MM.1S (cell line): ENCODE data around the gene AHNAK.

Experiments used
- DNase-seq: peaks from one replicate; pipeline ENCODE4 v3.0.0-alpha.2; 2015
- H2AFZ ChIP-seq: fragments of 300-600 bp; sonication (generic); 2 replicates; pipeline ENCODE4 v1.6.0; 2016; ENCODE audit warnings: antibody characterized with exemption, low read length
- H3F3A ChIP-seq: fragments of 300-600 bp; sonication (generic); 2 replicates; pipeline ENCODE4 v1.6.1; 2016; ENCODE audit warnings: mild to moderate bottlenecking, antibody characterized with exemption, low read length, moderate library complexity, mixed read lengths; ENCODE audit not compliant: insufficient read depth
- H3K27ac ChIP-seq: fragments of 300-600 bp; sonication (generic); 2 replicates; pipeline ENCODE4 v1.5.1; 2016; ENCODE audit warnings: mild to moderate bottlenecking, low read length
- H3K27me3 ChIP-seq: fragments of 300-600 bp; sonication (generic); replicated peaks from 2 replicates; pipeline ENCODE4 v1.6.0; 2016; ENCODE audit warnings: low read length; ENCODE audit not compliant: insufficient read depth
- H3K36me3 ChIP-seq: fragments of 300-600 bp; sonication (generic); replicated peaks from 2 replicates; pipeline ENCODE4 v1.6.1; 2016; ENCODE audit warnings: mild to moderate bottlenecking, low read length, mixed read lengths; ENCODE audit not compliant: insufficient read depth
- H3K4me1 ChIP-seq: fragments of 300-600 bp; sonication (generic); 2 replicates; pipeline ENCODE4 v1.6.1; 2016; ENCODE audit warnings: low read length, mixed read lengths
- H3K4me2 ChIP-seq: fragments of 300-600 bp; sonication (generic); 2 replicates; pipeline ENCODE4 v1.6.0; 2016; ENCODE audit warnings: low read depth, low read length
- H3K4me3 ChIP-seq: fragments of 300-600 bp; sonication (generic); 2 replicates; pipeline ENCODE4 v1.5.1; 2016; ENCODE audit warnings: low read length, mixed read lengths
- H3K79me2 ChIP-seq: fragments of 300-600 bp; sonication (generic); 2 replicates; pipeline ENCODE4 v1.6.1; 2016; ENCODE audit warnings: mixed run types, low read length, mixed read lengths
- H3K9ac ChIP-seq: fragments of 300-600 bp; sonication (generic); 2 replicates; pipeline ENCODE4 v1.6.1; 2016; ENCODE audit warnings: low read length, mixed read lengths
- H3K9me2 ChIP-seq: fragments of 300-600 bp; sonication (generic); replicated peaks from 2 replicates; pipeline ENCODE4 v1.6.1; 2016; ENCODE audit warnings: mild to moderate bottlenecking, low read length, mixed read lengths; ENCODE audit not compliant: insufficient read depth
- H3K9me3 ChIP-seq: fragments of 300-600 bp; sonication (generic); replicated peaks from 2 replicates; pipeline ENCODE4 v1.6.1; 2016; ENCODE audit warnings: mild to moderate bottlenecking, low read length, mixed read lengths; ENCODE audit not compliant: insufficient read depth
- H4K20me1 ChIP-seq: fragments of 300-600 bp; sonication (generic); 2 replicates; pipeline ENCODE4 v1.6.1; 2016; ENCODE audit warnings: mild to moderate bottlenecking, low read length, moderate library complexity, mixed read lengths; ENCODE audit not compliant: insufficient read depth
- CTCF ChIP-seq: fragments of 300-600 bp; sonication (generic); IDR thresholded peaks from 2 replicates; pipeline ENCODE4 v1.5.1; 2016; ENCODE audit warnings: antibody characterized with exemption, low read length, mixed read lengths
- EZH2 ChIP-seq: fragments of 300-600 bp; sonication (generic); optimal IDR thresholded peaks from 2 replicates; pipeline ENCODE3; 2017; ENCODE audit warnings: low read depth, mild to moderate bottlenecking, antibody characterized with exemption, low read length, mixed read lengths
- EZH2phosphoT487 ChIP-seq: fragments of 300-600 bp; sonication (generic); IDR thresholded peaks from 2 replicates; pipeline ENCODE4 v1.6.1; 2018; ENCODE audit warnings: antibody characterized with exemption, low read length

AHNAK gene

GRCh38 chr11:62456630-62457029 lies 90.0 kb downstream of the AHNAK start:
- Histone ChIP-seq H3K36me3 (no peaks in the 10 kb centered on the region), H3K79me2 (no peaks in the 10 kb centered on the region), H4K20me1 (no peaks in the 10 kb centered on the region), H3K9me3 (no peaks in the 10 kb centered on the region), H3F3A (peaks cover 4% of the 10 kb centered on the region), H3K27me3 (no peaks in the 10 kb centered on the region), H3K9me2 (no peaks in the 10 kb centered on the region), H3K4me2 (no peak overlapping the region), H3K4me3 (no peak overlapping the region), H3K4me1 (peaks cover 39% of the 10 kb centered on the region), H2AFZ (no peak overlapping the region), H3K9ac (no peak overlapping the region), H3K27ac (no peak overlapping the region)
- TF ChIP-seq CTCF = no peak
- no peak for DNase-seq

- H3K27me3 ChIP-seq = no peaks in the 10 kb centered on the region
- no peak overlapping the region for H3K27ac ChIP-seq
- H3K9me2 ChIP-seq = no peaks in the 10 kb centered on the region
- peaks cover 25% of the 10 kb centered on the region for H3K4me1 ChIP-seq
- DNase-seq = no peak
- no peaks in the 10 kb centered on the region for H4K20me1 ChIP-seq
- no peaks in the 10 kb centered on the region for H3F3A ChIP-seq
- no peaks in the 10 kb centered on the region for H3K79me2 ChIP-seq
- TF ChIP-seq EZH2 = no peak
- TF ChIP-seq CTCF = no peak
- no peak for TF ChIP-seq EZH2phosphoT487
- no peak overlapping the region for H2AFZ ChIP-seq
- no peak overlapping the region for H3K9ac ChIP-seq
- H3K4me2 ChIP-seq = no peak overlapping the region
- H3K9me3 ChIP-seq = no peaks in the 10 kb centered on the region
- no peak overlapping the region for H3K4me3 ChIP-seq
- H3K36me3 ChIP-seq = no peaks in the 10 kb centered on the region
These were observed 93.7 kb downstream of the AHNAK start for GRCh38 chr11:62452839-62453468.

- no peaks in the 10 kb centered on the region for H3K36me3 ChIP-seq
- no peaks in the 10 kb centered on the region for H3K27me3 ChIP-seq
- H3K79me2 ChIP-seq = no peaks in the 10 kb centered on the region
- no peak for DNase-seq
- TF ChIP-seq EZH2 (no peak), CTCF (no peak), EZH2phosphoT487 (no peak)
- peaks cover 18% of the 10 kb centered on the region for H3K4me1 ChIP-seq
- H3K9ac ChIP-seq = no peak overlapping the region
- no peak overlapping the region for H3K4me2 ChIP-seq
- H3K4me3 ChIP-seq = no peak overlapping the region
- no peaks in the 10 kb centered on the region for H3K9me3 ChIP-seq
- H4K20me1 ChIP-seq = no peaks in the 10 kb centered on the region
- H3K9me2 ChIP-seq = no peaks in the 10 kb centered on the region
- H3F3A ChIP-seq = no peaks in the 10 kb centered on the region
- no peak overlapping the region for H2AFZ ChIP-seq
- H3K27ac ChIP-seq = no peak overlapping the region
These were observed 94.3 kb downstream of the AHNAK start for GRCh38 chr11:62452261-62452660.
